A549 (cell line): ENCODE measurements around the gene PRKAG2. TPM values are rescaled to one million over a fixed set of nuclear protein-coding genes. Genes with fewer than 3 reads are reported as not detected.

Experiments
- ATAC-seq, 2 experiments: fragments of 200-7000 bp in 1 of 2; fragments of >200 bp in 1 of 2; cut with Nextera tagmentation in 1 of 2; cut with Tn5 transposase in 1 of 2; 3 replicates each; pipeline versions ENCODE4 v1.8.0 to v1.9.1; 2018 to 2020; ENCODE audit warnings: mild to moderate bottlenecking in 1 of 2, moderate library complexity in 1 of 2
- CTCF ChIA-PET: fragments of 300-600 bp; sonication (Branson Sonifier 250); formaldehyde crosslinking; extraction: SDS; loops from one replicate; lab custom pipeline; 2021; ENCODE audit warnings: antibody characterized with exemption, inconsistent platforms; lab: Yijun Ruan, JAX
- POLR2A ChIA-PET: fragments of 350-600 bp; formaldehyde crosslinking; extraction: SDS; loops from one replicate; lab custom pipeline; 2021; ENCODE audit warnings: antibody characterized with exemption, inconsistent platforms; lab: Yijun Ruan, JAX
- DNase-seq, 2 experiments: peaks; one replicate each; pipeline versions ENCODE4 v3.0.0 to v3.0.0-alpha.2; 2011 to 2016; ENCODE audit warnings: low read depth in 1 of 2, low spot score in 1 of 2
- FAIRE-seq: peaks from 2 replicates; lab custom pipeline; 2011; peaks lifted over from hg19 to GRCh38; lab: Jason Lieb, UNC
- H3K27ac ChIP-seq, 2 experiments: fragments of >200 bp; sonication (Bioruptor Twin); formaldehyde crosslinking; 3 replicates each; pipeline ENCODE4 v1.5.1; 2016 to 2017
- H3K4me1 ChIP-seq: fragments of >200 bp; sonication (Bioruptor Twin); formaldehyde crosslinking; 3 replicates; pipeline ENCODE4 v1.6.1; 2016
- H3K4me2 ChIP-seq: fragments of >200 bp; sonication (Bioruptor Twin); formaldehyde crosslinking; 3 replicates; pipeline ENCODE4 v1.6.1; 2016
- H3K4me3 ChIP-seq: fragments of >200 bp; sonication (Bioruptor Twin); formaldehyde crosslinking; 3 replicates; pipeline ENCODE4 v1.5.1; 2016
- H3K9me3 ChIP-seq: fragments of >200 bp; sonication (Bioruptor Twin); formaldehyde crosslinking; 3 replicates; pipeline ENCODE4 v1.6.1; 2016
- BHLHE40 ChIP-seq: IDR thresholded peaks from 2 replicates; pipeline ENCODE4 v1.6.1; 2012; ENCODE audit warnings: low read depth, low read length, inconsistent platforms
- CBX2 ChIP-seq: fragments of 200-600 bp; sonication (generic); IDR thresholded peaks from 2 replicates; pipeline ENCODE4 v1.6.1; 2016; ENCODE audit warnings: low read depth, mild to moderate bottlenecking, borderline replicate concordance
- CBX8 ChIP-seq: fragments of 200-600 bp; sonication (generic); IDR thresholded peaks from 2 replicates; pipeline ENCODE4 v1.6.1; 2016
- CHD2 ChIP-seq: fragments of 150-350 bp; IDR thresholded peaks from 2 replicates; pipeline ENCODE4 v1.6.1; 2014; ENCODE audit warnings: low read length; ENCODE audit not compliant: partially characterized antibody
- CHD4 ChIP-seq: fragments of 200-600 bp; sonication (generic); IDR thresholded peaks from 2 replicates; pipeline ENCODE4 v1.6.1; 2016; ENCODE audit warnings: antibody characterized with exemption, mild to moderate bottlenecking, borderline replicate concordance
- ESRRA ChIP-seq: fragments of 150-350 bp; IDR thresholded peaks from 2 replicates; pipeline ENCODE4 v1.6.1; 2014; ENCODE audit warnings: mild to moderate bottlenecking, low read length, borderline replicate concordance
- FOSL2 ChIP-seq, 2 experiments: fragments of 450-650 bp in 1 of 2; fragments of >200 bp in 1 of 2; sonication (Bioruptor Twin) in 1 of 2; formaldehyde crosslinking; IDR thresholded peaks; 2 replicates each; pipeline versions ENCODE4 v1.5.0 to v1.6.1; 2016 to 2020; ENCODE audit warnings: mild to moderate bottlenecking in 1 of 2, moderate library complexity in 1 of 2
- GATA3 ChIP-seq: IDR thresholded peaks from 2 replicates; pipeline ENCODE4 v1.6.1; 2012; ENCODE audit warnings: borderline replicate concordance
- HDAC2 ChIP-seq: fragments of 200-600 bp; sonication (generic); IDR thresholded peaks from 2 replicates; pipeline ENCODE4 v1.6.1; 2016
- HES2 ChIP-seq: fragments of >200 bp; sonication (Bioruptor Twin); formaldehyde crosslinking; IDR thresholded peaks from 2 replicates; pipeline ENCODE4 v1.6.1; 2016
- HMGXB4 ChIP-seq: fragments of 250-450 bp; sonication (Bioruptor Pico); IDR thresholded peaks from 2 replicates; pipeline ENCODE4 v1.5.0; 2021; ENCODE audit warnings: mild to moderate bottlenecking, moderate library complexity, borderline replicate concordance
- HOXA7 ChIP-seq: fragments of 250-450 bp; sonication (Bioruptor Pico); IDR thresholded peaks from 2 replicates; pipeline ENCODE4 v1.5.0; 2020; ENCODE audit warnings: mild to moderate bottlenecking, moderate library complexity
- HOXB13 ChIP-seq: fragments of 250-450 bp; sonication (Bioruptor Pico); IDR thresholded peaks from 2 replicates; pipeline ENCODE4 v1.5.0; 2020; ENCODE audit warnings: low read depth, mild to moderate bottlenecking, moderate library complexity
- JUNB ChIP-seq: fragments of >200 bp; sonication (Bioruptor Twin); formaldehyde crosslinking; IDR thresholded peaks from 2 replicates; pipeline ENCODE4 v1.6.1; 2016
- MAFK ChIP-seq: fragments of 450-650 bp; IDR thresholded peaks from 2 replicates; pipeline ENCODE4 v1.6.1; 2014; ENCODE audit not compliant: partially characterized antibody
- MYC ChIP-seq: IDR thresholded peaks from 2 replicates; pipeline ENCODE4 v1.6.1; 2012; ENCODE audit warnings: mild to moderate bottlenecking, inconsistent platforms, low read length, improper control_type of control experiment, borderline replicate concordance
- NFE2L2 ChIP-seq: fragments of 150-350 bp; conservative IDR thresholded peaks from 2 replicates; pipeline ENCODE4 v1.6.1; 2014; ENCODE audit warnings: low read length
- NR3C1 ChIP-seq: fragments of >200 bp; sonication (Bioruptor Twin); formaldehyde crosslinking; IDR thresholded peaks from 3 replicates; pipeline ENCODE4 v1.6.1; 2017
- PHF8 ChIP-seq: fragments of 200-600 bp; sonication (generic); IDR thresholded peaks from 2 replicates; pipeline ENCODE4 v1.6.1; 2016; ENCODE audit warnings: low read depth, mild to moderate bottlenecking, antibody characterized with exemption, moderate library complexity, borderline replicate concordance
- RARB ChIP-seq: fragments of 250-450 bp; sonication (Bioruptor Pico); IDR thresholded peaks from 2 replicates; pipeline ENCODE4 v1.8.0; 2021; ENCODE audit warnings: mild to moderate bottlenecking, moderate library complexity
- RCOR1 ChIP-seq: fragments of 150-350 bp; IDR thresholded peaks from 2 replicates; pipeline ENCODE4 v1.6.1; 2014; ENCODE audit warnings: antibody characterized with exemption, low read length, low read depth
- RFX5 ChIP-seq: fragments of 450-650 bp; IDR thresholded peaks from 2 replicates; pipeline ENCODE4 v1.7.1; 2014; ENCODE audit warnings: antibody characterized with exemption, mild to moderate bottlenecking, moderate library complexity
- RNF2 ChIP-seq: fragments of 200-600 bp; sonication (generic); IDR thresholded peaks from 2 replicates; pipeline ENCODE4 v1.6.1; 2016; ENCODE audit warnings: low read depth, mild to moderate bottlenecking, antibody characterized with exemption, moderate library complexity, borderline replicate concordance
- SMC3 ChIP-seq: fragments of >200 bp; sonication (Bioruptor Twin); formaldehyde crosslinking; IDR thresholded peaks from 3 replicates; pipeline ENCODE4 v1.6.1; 2018; ENCODE audit warnings: inconsistent platforms
- WGBS: methylation state at CpG from one replicate; pipeline ENCODE4 v1.1.6; 2017; ENCODE audit errors: missing lambda C conversion rate; 5-methylcytosine and 5-hydroxymethylcytosine counted together
- polyA plus RNA-seq, 4 experiments: library from polyadenylated mRNA; depleted of rRNA in 3 of 4; stranded (reverse); fragments of >200 nt; fragmentation: RNase III in 1 of 4; extraction: RNeasy Plus Mini Kit Qiagen cat#74134 plus additional on column Dnase treatment in 1 of 4; gene quantifications; 2 replicates in 3 of 4; 3 replicates in 1 of 4; pipeline ENCODE4 v1.2.3, GENCODE V29; 2011 to 2017
- TF ChIP-seq, protein P1 (sequence below): fragments of 250-450 bp; sonication (Bioruptor Pico); IDR thresholded peaks from 2 replicates; pipeline ENCODE4 v1.5.0; 2020; ENCODE audit warnings: low read depth, mild to moderate bottlenecking, moderate library complexity
- TF ChIP-seq, protein P2 (sequence below): fragments of 450-650 bp; IDR thresholded peaks from 2 replicates; pipeline ENCODE4 v1.6.1; 2014; ENCODE audit warnings: antibody characterized with exemption

PRKAG2 gene
- polyA plus RNA-seq, 2 of the 4 experiments (the other 2 are of a cell fraction) = 26.5 to 31.7 TPM

DNA sequence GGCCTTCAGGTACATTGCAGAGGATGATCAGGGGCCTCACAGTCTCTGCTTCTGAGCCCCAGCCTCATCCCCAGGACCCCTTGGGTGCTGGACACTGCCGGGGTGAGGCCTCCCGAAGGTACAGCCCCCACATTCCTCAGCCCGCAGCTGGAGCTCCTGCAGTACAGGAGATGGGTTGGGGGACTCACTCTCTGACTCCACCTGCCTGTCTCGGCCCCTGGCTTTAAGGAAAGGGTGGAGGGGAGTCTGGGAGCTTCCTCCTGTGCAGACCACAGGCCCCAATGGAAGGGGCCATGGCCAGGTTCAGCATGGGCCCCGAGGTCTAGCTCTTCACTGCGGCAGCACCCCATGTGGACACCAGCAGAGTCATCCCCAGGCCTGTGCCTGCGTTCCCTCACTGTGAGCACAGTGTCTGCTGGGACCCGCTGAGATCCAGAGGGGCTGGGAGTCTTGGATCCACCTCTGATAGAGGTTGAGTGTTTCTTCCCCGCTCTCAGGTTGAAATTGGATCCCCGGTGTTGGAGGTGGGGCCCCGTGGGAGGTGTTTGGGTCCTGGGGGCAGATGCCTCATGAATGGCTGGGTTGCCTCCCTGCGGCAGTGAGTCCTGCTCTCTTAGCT lies 99.9 kb downstream of the PRKAG2 start:
- no peak for ATAC-seq
- Histone ChIP-seq H3K4me1 (no peaks in the 10 kb centered on the region), H3K4me2 (no peak overlapping the region), H3K27ac (no peak overlapping the region), H3K4me3 (no peak overlapping the region), H3K9me3 (peaks cover 12% of the 10 kb centered on the region; the same call in 1 of the 3 replicates)
- TF ChIP-seq HOXB13 (no peak), JUNB (no peak), GATA3 (no peak), HDAC2 (no peak), PHF8 (no peak), ESRRA (no peak), MAFK (no peak), BHLHE40 (no peak), NFE2L2 (no peak), SMC3 (no peak), NR3C1 (no peak), FOSL2 (IDR thresholded peaks at IDR 0.05) (no peak), FOSL2 (CRISPR knock-in tag; IDR thresholded peaks at IDR 0.05) (no peak), HOXA7 (no peak), RARB (CRISPR knock-in tag) (no peak), CBX8 (no peak), CHD4 (no peak), HMGXB4 (CRISPR knock-in tag) (no peak)
- TF ChIP-seq, protein P1, sequence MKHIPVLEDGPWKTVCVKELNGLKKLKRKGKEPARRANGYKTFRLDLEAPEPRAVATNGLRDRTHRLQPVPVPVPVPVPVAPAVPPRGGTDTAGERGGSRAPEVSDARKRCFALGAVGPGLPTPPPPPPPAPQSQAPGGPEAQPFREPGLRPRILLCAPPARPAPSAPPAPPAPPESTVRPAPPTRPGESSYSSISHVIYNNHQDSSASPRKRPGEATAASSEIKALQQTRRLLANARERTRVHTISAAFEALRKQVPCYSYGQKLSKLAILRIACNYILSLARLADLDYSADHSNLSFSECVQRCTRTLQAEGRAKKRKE = no peak
- TF ChIP-seq, protein P2, sequence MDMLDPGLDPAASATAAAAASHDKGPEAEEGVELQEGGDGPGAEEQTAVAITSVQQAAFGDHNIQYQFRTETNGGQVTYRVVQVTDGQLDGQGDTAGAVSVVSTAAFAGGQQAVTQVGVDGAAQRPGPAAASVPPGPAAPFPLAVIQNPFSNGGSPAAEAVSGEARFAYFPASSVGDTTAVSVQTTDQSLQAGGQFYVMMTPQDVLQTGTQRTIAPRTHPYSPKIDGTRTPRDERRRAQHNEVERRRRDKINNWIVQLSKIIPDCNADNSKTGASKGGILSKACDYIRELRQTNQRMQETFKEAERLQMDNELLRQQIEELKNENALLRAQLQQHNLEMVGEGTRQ = no peak
- 78% methylated on average over 7 of the region's 12 CpGs for WGBS
- DNase-seq = no peak
- FAIRE-seq = no peak
- POLR2A ChIA-PET = no interaction called here
- CTCF ChIA-PET = interaction anchor here (0.5 to 5.4 kb wide), 9 partner anchors 14 to 207 kb away, joined by 3 to 33 read pairs (median 3); no protein-coding TSS in a partner anchor

DNA sequence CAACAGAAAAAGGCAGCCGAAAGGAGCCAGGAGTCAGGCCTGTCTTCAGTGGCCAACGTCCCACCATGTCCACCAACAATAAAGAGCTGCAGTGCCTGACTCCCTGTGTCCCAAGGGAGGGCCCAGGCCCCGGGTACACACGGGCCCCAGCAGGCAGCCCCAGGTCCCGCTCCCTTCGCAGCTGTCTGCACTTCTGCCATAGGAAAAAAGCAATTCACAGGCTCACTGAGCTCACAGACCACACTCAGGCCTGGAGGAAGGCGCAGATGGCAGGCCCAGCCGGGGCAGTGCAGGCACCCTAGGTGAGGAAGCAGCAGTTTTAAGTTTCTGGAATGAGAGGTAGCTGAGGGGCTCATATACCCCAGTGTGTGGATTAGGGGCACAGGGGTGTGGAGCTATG lies 100.5 kb downstream of the PRKAG2 start:
- no peaks in the 10 kb centered on the region for H3K4me1 ChIP-seq
- ChIA-PET CTCF (interaction anchor here (0.8 to 5.4 kb wide), 10 partner anchors 14 to 207 kb away, joined by 3 to 33 read pairs (median 3); no protein-coding TSS in a partner anchor), POLR2A (no interaction called here)
- FAIRE-seq (no peak), ATAC-seq (no peak), DNase-seq (no peak)
- H3K4me2 ChIP-seq = no peak overlapping the region
- 62% methylated on average over 8 of the region's 8 CpGs for WGBS
- H3K4me3 ChIP-seq = no peak overlapping the region
- peaks cover 12% of the 10 kb centered on the region; the same call in 1 of the 3 replicates for H3K9me3 ChIP-seq
- TF ChIP-seq MYC = no peak
- TF ChIP-seq CHD2 = no peak
- TF ChIP-seq NFE2L2 = no peak
- no peak for TF ChIP-seq RFX5
- no peak for TF ChIP-seq RCOR1
- no peak for TF ChIP-seq RNF2
- TF ChIP-seq, protein P2 = no peak
- no peak for TF ChIP-seq CBX2
- TF ChIP-seq HES2 = no peak
- TF ChIP-seq, all 56 proteins: peak for 0
- no peak overlapping the region for H3K27ac ChIP-seq
